GM15510 (cell line): Measurements from ENCODE around the gene FIBCD1.

Experiments used
- POLR2A ChIP-seq: IDR thresholded peaks from 3 replicates; pipeline ENCODE4 v1.6.1; 2011; ENCODE audit warnings: borderline replicate concordance; ENCODE audit not compliant: insufficient read length; ENCODE audit errors: extremely low read depth

The FIBCD1 gene

DNA sequence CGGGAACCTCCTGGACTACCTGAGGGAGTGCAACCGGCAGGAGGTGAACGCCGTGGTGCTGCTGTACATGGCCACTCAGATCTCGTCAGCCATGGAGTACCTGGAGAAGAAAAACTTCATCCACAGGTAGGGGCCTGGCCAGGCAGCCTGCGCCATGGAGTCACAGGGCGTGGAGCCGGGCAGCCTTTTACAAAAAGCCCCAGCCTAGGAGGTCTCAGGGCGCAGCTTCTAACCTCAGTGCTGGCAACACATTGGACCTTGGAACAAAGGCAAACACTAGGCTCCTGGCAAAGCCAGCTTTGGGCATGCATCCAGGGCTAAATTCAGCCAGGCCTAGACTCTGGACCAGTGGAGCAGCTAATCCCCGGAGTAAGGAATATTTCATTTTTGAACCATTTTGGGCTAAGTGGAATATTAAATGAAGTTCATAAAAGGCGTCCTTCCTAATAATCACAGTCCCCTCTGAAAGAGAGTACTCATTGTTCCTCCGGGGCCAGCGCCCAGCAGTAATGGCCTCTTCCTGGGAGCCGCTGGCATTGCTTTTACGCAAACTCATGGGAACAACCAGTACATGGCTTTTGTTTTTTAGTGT lies 66.0 kb downstream of the FIBCD1 start:
- TF ChIP-seq POLR2A: no peak

DNA sequence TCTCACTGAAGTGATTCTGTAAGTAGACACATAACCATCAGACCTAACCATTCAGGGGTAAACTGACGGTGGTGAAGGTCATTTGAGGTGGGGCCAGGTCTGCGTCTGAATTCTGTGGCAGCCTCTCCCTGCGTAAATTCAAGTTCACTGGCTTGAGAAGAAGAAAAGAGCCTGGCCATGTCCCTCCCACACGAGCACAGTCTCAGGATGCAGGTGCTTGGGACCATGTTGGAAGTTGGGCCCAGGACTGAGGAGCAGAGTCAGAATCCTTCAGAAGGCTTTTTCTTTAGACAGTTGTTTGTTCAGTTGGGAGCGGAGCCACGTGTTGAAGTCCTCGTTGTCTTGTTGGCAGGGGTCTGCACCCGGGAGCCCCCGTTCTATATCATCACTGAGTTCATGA lies 66.5 kb downstream of the FIBCD1 start:
- no peak for TF ChIP-seq POLR2A

DNA sequence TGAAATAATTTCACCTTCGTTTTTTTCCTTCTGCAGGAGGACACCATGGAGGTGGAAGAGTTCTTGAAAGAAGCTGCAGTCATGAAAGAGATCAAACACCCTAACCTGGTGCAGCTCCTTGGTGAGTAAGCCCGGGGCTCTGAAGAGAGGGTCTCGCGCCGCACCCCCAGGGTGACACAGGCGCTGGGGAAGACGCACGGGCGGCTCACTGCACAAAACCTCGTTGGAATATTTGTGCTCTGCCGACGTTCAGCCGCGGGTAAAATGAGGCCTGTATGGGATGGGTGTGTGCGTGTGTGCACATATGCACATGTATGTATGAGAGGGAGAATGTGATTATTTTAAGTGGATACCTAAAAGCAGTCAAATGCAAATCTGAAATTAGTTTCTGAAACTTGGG lies 67.0 kb downstream of the FIBCD1 start:
- TF ChIP-seq POLR2A: no peak

DNA sequence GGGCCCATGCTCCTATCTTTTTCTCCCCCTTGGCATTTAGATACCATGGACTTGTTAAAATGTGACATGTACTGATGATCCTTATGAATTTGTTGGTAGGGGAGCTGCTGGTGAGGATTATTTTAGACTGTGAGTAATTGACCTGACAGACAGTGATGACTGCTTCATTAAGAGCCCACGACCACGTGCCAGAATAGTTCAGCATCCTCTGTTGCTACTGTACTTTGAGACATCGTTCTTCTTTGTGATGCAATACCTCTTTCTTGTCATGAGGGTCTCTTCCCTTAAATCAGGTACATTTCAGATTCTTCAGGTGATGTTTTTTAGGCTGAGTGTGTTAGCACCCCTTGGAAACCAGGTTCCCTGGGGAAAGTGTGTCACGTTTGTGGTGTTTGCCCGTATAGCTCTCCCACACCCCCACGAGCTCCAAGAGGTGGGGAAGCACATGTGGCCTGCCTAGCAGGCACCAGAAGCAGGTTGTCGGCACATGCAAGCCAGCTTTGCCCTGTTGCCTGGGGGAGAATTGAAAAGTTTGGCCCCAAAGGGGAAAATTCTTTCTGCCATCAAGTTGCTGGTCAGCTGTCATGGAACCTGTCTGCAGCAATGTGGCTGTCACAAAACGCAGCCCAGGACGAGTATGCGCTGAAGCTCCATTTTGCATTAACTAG lies 67.5 kb downstream of the FIBCD1 start:
- no peak for TF ChIP-seq POLR2A

DNA sequence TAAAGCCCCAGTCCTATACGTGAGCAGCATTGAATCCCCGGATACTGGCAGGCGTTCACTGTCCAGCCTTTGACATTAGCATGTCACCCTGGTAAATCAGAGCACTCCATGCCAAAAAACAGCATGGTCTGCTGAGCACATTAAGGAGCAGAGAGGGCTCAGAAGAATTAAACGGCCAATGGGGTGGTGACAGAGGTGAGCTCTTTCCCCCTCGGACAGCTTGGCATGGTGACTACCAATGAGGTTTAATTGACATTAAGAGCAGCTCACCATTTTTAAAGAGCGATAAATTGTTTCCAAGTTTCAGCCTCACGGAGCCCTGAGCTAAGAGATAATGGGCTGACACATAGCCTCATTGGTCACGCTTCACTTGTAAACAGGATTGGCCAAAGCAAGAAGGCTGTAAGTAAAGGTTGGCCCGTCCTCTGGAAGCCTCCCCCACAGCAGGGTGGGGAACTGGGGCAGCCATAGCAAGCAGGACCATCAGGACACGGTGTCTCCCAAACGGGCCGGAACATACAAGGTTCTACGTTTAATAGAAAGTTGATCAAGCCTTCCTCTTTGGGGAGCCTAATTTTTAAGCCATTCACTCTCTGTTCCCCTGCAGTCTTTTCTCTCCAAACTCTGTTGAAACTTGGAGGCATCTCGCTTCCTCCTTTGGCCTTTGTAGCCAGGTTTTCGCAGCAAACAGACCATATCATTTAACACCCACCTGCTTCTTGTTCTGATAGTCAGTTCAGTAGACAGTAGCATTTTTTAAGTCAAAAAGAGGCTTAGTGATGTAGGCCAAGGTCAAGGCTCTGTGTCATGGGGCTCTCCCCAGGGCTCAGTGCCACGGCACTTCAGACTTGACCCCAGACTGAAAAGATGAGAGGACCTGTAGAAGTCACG lies 68.3 kb downstream of the FIBCD1 start:
- TF ChIP-seq POLR2A: no peak

DNA sequence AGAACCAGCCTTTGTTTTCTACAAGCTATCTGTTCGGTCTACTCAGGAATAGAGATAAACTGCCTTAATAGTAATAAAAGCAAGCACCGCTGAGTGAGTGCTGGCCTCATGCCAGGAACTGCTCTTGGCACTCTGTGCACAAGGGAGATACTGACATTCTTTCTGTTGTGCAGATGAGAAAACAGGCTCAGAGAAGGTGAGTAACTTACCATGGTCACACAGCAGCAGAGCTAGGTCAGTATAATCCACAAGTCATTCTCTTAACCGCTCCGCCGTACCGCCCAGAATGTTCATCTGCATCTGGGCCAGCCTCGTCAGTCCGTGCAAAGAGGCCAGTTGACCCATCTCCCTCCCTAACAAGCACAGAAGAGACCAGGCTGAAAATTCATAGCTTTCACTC lies 69.8 kb downstream of the FIBCD1 start:
- no peak for TF ChIP-seq POLR2A

DNA sequence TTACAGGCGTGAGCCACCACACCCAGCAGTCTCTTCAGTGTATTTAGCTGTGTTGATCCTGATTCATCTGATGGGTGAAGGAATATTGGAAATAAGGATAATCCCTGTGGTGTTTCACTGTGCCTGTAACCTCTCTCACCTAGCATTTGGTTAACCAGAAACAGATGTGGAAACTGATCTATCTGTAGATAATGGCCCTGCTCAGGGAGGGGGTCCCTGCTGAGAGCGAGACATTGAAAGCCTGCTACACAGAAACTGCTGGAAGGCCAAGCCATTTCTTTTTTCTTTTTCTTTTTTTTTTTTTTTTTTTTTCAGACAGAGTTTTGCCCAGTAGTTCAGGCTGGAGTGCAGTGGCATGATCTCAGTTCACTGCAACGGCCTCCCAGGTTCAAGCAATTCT lies 70.8 kb downstream of the FIBCD1 start:
- no peak for TF ChIP-seq POLR2A

DNA sequence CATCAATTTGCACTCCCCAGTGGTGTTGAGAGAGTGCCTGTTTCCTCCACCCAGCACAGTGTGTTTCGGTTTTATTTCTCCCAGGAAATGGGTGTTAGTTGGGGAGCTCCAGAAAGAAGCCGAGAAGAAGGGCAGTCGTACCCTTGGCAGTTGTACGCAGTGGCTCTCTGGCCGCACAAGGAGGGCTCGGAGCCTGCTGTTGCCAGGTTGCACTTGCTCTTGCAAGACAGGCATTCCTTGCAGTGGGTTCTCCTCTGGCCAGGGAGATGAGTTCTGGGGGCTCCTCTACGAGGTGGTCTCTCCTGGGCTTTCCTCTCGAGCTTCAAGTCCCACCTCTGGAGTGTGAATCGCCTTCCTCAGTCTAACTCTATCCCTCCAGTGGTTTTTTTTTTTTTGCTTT lies 71.5 kb downstream of the FIBCD1 start:
- no peak for TF ChIP-seq POLR2A

DNA sequence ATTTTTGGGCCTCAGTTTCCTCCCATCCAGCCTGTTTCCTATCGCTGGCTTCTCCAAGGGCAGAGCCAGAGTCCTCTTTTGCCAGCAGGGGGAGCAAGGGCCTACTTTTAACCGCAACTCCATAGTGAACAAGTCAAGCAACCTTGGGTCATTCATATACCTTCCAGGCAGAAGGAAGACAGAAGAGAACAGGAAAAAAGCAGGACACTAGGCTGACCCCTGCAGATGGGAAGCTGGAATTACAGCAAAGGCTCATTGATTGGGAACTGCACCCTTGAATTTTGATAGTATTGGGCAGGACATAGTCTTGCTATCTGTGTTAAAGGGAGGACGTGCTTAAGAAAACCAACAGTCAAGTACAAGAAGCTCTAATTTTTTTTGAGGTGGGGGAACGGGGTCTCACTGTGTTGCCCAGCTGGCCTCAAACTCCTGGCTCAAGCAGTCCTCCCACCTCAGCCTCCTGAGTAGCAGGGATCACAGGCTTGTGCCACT lies 72.5 kb downstream of the FIBCD1 start:
- TF ChIP-seq POLR2A: no peak

DNA sequence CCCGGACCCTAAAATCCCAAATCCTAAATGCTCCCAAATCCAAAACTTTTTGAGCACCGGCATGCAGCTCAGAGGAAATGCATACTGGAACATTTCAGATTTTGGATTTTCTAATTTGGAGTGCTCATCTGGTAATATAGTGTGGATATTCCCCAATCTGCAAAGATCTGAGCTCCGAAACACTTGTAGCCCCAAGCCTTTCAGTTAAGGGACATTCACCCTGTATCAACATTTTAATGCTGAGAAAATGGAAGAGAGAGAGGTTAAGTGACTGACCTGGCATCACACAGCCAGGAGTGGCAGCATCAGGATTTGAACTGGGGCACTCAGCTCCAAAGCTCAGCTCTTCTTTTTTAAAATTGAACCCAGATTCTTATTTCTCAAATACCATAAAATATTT lies 73.1 kb downstream of the FIBCD1 start:
- no peak for TF ChIP-seq POLR2A

DNA sequence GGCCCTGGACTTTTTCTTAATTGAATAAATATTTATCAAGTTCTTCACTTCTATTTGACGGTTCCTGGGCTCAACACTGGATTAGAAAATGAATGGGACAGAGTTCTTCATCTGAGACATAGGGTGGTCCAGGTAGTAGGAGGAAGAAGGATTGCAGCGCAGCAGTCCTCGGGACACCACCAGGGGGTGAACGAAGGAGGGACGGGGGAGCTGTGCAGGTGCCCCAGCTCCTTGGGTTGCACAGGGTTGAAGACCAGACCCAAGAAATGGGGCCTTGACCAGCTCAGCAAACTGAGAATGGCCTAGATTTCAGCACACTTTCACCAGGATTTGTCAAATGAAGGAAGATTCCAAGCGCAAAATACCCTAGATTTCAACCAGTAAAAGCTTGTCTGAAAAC lies 74.5 kb downstream of the FIBCD1 start:
- TF ChIP-seq POLR2A: no peak

DNA sequence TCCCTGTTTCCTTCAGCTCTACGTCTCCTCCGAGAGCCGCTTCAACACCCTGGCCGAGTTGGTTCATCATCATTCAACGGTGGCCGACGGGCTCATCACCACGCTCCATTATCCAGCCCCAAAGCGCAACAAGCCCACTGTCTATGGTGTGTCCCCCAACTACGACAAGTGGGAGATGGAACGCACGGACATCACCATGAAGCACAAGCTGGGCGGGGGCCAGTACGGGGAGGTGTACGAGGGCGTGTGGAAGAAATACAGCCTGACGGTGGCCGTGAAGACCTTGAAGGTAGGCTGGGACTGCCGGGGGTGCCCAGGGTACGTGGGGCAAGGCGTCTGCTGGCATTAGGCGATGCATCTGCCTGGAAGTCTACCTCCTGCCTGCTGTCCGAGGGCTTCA lies 76.3 kb downstream of the FIBCD1 start:
- TF ChIP-seq POLR2A: no peak

DNA sequence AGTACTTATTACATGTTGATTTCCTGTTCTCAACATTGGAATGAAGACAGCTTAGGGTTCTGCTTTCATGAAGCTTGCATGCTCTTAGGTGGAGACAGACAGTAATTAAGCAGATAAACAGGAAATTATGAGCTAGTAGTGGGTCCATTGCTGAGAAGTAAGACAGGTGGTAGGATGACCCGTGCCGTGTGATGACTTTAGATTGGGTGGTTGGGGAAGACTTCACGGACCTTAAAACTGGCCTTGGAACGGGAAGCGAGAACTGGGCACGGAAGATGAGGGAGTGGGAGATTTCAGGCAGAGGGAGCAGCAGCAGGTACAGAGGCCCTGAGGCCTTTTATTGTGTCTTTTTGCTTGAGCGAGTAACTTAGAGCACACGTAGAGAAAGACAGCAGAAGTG lies 76.8 kb downstream of the FIBCD1 start:
- TF ChIP-seq POLR2A: no peak

DNA sequence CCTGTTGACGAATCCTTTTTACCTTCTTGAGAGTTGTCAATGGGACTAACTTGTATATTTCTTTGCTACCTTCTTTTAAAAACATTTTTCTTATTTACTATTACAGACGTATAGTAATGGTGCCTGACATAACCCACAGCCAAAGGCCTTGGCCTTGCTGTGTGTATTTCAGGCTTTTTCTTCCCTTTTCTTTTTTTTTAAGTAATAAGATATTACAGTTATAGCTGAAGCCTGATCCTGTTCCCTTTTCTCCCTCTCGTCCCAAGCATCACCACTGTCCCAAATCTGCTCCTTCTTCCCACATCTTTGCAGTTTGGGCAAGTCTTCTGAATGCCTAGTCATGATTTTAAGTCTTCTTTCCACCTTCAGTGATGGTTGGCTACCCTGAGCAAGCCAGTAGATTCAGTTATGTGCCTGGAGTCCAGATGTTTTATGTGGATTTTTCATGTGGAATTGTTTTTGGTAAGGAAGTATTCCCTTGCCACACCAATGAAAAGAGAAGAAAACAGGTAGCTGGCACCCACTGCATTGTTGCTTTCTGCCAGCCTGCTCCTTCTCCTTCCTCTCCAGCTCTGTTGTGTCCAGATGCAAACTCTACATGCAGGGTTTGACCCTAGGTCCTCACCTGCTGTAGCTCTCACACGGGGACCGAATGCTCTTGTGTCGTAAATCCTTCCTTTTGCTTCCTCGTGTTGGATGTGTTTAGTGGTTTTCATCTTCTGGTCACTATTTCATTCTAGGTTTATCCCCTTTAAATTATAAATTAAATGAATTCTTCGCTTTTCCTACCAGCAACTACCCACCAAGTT lies 77.5 kb downstream of the FIBCD1 start:
- TF ChIP-seq POLR2A: no peak
